Fibroblast of skin of left biceps (primary cell): ENCODE data around the gene KRTAP10-2.

Source experiments
- DNase-seq, 2 experiments: peaks; one replicate each; pipeline ENCODE4 v3.0.0-alpha.2; 2013; ENCODE audit warnings: low read depth in 2 of 2

The KRTAP10-2 gene

GRCh38 chr21:44526096-44526997, 25.0 kb downstream of the KRTAP10-2 start:
- no peak for DNase-seq

DNA sequence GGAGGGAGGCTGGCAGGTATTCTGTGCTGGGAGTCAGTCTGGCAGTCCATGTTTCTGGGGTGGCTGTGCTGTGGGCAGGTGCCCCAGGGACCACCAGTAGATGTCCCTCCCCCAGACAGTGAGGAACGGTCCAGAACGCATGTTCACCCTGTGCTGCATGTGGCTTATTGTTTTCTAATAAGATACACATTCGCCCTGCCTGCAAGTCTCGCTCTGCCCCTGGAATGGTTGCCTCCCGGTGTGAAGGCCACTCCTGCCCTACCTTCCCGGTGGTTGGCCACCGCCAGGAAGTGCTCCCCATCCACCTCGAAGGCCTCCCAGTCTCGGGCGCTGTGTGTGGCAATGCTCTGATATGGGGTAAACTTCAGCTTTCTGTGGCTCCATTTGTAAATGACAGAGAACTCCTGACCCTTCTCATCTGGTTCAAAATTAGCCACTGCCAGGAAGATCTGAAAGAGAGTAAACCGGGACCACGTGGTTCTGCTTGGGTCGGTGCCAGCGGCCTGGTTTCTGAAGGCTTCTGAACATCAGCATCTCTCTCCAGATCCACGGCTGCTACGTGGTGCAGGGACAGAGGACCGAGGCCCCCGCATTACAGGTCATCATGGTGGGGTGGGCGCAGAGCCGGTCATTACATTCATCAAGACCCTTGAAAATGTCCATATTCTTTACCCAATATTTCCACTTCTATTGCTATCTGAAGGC, 25.8 kb downstream of the KRTAP10-2 start:
- no peak for DNase-seq

GRCh38 chr21:44524414-44525371, 26.6 kb downstream of the KRTAP10-2 start:
- no peak for DNase-seq

DNA sequence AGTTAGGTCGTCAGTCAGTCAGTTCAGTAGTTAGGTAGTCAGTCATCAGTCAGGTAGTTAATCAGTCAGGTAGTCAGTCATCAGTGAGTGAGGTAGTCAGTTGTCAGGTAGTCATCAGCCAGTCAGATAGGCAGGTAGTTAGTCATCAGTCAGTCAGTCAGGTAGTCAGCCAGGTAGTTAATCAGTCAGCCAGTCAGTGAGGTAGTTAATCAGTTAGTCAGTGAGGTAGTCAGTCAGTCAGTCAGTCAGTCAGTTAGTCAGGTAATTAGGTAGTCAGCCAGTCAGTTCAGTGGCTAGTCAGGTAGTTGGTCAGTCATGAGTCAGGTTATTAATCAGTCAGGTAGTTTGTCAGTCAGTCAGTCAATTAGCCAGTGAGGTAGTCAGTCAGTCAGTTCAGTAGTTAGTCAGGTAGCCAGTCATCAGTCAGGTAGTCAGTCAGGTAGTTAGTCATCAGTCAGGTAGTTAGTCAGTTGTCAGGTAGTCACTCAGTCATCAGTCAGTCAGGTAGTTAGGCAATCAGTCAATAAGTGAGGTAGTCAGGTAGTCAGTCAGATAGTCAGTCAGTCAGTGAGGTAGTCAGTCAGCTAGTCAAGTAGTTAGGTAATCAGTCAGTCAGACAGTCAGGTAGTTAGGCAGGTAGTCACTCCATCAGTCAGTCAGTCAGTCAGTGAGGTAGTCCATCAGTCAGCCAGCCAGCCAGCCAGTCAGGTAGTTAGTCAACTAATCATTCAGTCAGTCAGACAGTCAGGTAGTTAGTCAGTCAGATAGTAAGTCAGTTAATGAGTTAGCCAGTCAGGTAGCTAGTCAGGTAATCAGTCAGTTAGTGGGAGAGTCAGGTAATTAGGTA, 27.5 kb downstream of the KRTAP10-2 start:
- DNase-seq: no peak

DNA sequence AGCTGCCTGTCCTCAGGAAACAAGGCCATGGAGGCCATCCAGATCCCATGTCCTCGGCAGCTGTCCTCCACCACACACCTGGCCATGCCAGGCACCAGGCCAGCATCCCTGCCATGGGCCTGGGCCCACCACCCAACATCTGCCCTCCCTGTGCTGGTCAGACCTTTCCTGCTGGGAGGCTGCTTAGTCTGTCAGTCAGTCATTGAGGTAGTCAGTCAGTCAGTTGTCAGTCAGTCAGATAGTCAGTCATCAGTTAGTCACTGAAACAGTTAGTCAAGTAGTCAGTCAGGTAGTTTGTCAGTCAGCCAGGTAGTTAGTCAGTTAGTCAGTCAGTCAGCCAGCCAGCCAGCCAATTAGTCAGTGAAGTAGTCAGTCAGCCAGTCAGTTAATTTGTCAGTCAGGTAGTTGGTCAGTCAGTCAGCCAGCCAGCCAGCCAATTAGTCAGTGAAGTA, 28.5 kb downstream of the KRTAP10-2 start:
- DNase-seq: no peak

- DNase-seq: no peak
Observed at GRCh38 chr21:44521928-44522752, 29.2 kb downstream of the KRTAP10-2 start.

- DNase-seq: no peak
Observed at GRCh38 chr21:44521301-44521927, 29.9 kb downstream of the KRTAP10-2 start.

- DNase-seq: no peak
Observed at GRCh38 chr21:44520326-44521300, 30.7 kb downstream of the KRTAP10-2 start.

DNA sequence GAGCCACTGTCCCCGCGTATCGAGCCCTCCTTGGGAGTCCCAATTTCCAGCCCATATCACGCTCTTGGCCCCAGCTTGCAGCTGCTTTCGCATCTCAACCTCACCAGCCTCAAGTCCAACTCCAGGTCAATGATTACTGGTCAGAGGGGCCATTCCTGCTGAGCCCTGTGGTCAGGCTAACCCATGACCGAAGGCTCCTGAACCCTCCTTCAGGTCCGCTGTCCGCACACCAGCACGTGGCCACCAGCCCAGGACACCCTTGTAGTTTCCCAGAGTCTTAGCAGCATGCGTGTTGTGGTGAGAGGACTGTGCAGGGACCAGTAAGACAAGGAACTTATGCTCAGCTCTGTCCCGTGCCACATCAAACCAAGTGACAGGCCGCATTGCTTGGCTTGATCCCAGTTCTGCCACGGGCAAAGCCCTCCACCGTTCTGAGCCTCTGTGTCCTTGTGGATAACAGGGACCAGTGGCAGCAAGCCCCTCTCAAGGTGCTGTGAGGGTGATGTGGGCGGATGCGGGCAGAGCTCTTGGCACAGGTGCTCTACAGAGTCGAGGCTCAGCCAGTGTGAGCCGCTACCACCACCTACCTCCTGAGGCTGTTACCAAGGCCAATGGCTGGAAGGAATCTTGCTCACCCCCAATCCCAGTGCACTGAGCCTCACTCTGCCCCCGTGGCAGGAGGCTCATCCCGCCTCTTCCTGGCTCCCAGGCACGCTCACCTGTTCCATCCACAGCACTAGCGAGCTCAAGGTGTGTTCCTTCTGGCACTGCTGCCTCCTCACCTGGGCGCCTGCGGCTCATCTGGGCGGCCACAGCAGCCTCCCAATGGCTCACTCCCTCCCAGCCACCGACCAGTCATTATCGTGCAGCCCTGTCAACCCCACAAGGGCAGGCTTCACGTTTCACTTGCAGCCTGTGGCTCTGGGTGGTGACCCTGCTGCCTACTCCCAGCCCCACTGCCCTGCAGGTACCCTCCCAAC, 31.7 kb downstream of the KRTAP10-2 start:
- DNase-seq: no peak

DNA sequence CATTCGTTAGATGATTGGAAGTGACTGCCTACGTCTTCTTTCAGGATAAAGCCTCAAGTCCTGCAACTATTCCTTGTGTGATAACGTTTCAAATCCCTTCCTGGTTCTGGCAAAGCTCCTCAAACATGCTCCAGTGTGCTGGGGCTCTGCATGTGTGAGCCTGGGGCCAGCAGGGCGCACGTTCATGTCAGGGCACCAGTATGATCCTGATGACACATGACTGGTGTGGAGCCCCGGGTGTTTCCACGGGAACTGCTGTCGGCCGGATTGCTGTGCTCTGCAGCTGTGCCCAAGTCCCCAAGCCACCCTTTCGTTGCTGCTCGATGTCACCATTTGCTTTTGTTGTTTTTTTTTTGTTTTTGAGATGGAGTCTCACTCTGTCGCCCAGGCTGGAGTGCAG, 32.6 kb downstream of the KRTAP10-2 start:
- no peak for DNase-seq

GRCh38 chr21:44517175-44517899, 34.0 kb downstream of the KRTAP10-2 start:
- no peak for DNase-seq

DNA sequence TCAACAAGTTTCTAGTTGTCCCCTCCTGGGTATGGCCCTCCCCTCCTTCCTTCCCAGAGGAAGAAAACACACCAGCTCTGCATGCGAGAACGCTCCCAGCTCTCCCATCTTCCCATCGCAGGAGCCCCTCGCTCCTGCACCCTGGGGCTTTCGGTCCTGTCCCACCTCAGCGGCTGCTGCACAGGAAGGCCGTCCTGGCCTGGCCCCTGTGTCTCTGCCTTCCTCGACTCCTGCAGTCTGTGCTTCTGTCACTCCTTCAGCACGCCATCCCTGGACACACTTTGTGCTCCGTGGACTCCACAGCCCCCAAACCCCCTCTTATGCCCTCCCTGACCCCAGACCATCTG, 34.5 kb downstream of the KRTAP10-2 start:
- DNase-seq: no peak

DNA sequence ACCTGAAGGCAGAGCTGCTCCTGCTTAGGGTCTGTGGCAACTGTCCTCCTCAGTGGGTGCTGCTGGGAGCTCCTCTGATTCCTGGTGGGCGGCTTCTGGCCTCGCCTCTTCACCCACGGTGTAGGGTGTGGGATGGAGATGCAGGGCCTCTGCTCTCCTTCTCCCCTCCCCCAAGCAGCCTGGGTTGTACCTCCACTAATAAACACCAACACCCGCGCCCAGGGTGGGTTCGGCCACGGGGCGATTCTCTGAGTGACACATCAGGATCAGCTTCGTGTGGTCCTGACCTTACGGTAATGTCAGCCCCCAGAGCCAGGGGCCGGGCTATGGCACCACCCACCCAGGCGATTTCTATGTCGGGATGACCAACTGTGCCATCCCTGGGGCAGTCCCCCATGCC, 35.0 kb downstream of the KRTAP10-2 start:
- DNase-seq: no peak

GRCh38 chr21:44515359-44516165, 35.7 kb downstream of the KRTAP10-2 start:
- no peak for DNase-seq

DNA sequence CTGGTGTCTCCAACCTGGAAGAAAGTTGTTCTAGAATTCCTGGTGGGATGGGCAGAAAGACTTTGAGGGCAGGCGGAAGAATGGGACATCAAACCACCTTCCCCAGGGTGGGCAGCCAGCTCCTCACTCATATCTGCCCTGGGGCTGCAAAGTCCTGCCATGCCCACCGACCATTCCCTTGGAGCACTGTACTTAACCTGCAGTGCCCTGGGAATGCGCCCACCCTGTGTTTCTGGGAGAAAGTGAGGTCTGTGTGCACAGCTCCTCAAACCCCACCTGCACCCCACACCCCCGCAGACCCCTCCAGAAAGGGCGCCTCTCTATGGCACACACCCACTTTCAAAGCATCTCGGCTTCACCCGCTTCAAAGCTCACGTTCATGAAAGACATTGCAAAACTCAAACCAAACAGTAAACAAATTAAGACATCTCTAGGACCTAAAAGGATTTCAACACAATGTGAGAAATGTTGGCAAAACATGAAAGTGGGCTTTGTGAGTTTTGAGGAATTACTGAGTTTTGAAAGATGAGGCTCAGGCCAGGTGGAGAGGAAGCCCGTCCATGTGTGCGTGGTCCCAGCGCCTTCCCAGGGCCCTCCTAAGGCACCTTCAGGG, 36.5 kb downstream of the KRTAP10-2 start:
- DNase-seq: no peak
